B cell (primary cell): ENCODE data around the gene OSM. TPM values are rescaled to one million over a fixed set of nuclear protein-coding genes. Genes with fewer than 3 reads are reported as not detected.

ENCODE experiments used
- ATAC-seq: fragments of 200-7000 bp; cut with Tn5 transposase; one replicate; pipeline ENCODE4 v1.10.0; 2021; ENCODE audit warnings: low read depth, mild to moderate bottlenecking, moderate number of reproducible peaks, moderate library complexity
- CTCF ChIA-PET: fragments of 350-600 bp; sonication (Branson Sonifier 250); formaldehyde crosslinking; loops from one replicate; lab custom pipeline; 2021; ENCODE audit warnings: antibody characterized with exemption, inconsistent platforms; lab: Charles Lee
- POLR2A ChIA-PET: fragments of 350-600 bp; sonication (Branson Sonifier 250); formaldehyde crosslinking; loops from one replicate; lab custom pipeline; 2021; ENCODE audit warnings: antibody characterized with exemption; lab: Charles Lee
- DNase-seq: peaks from one replicate; pipeline ENCODE4 v3.0.0; 2013
- H2AFZ ChIP-seq: 2 replicates; pipeline ENCODE4 v1.6.1; 2012; ENCODE audit warnings: mild to moderate bottlenecking, low read depth, low read length; ENCODE audit not compliant: insufficient read depth, poor library complexity, severe bottlenecking
- H3K27ac ChIP-seq, 2 donors: 1 replicate in 1 of 2; 2 replicates in 1 of 2; pipeline ENCODE4 v1.5.1; 2012 to 2013; ENCODE audit warnings: low read length in 2 of 2, mild to moderate bottlenecking in 2 of 2, moderate library complexity in 1 of 2
- H3K27me3 ChIP-seq, 4 experiments: fragments of 200-600 bp in 1 of 4; sonication (generic) in 1 of 4; replicated peaks in 1 of 4; 1 replicate in 2 of 4; 2 replicates in 2 of 4; pipeline versions ENCODE4 v1.6.1 to v1.7.0; 2013 to 2016; ENCODE audit warnings: low read length in 3 of 4, mild to moderate bottlenecking in 2 of 4, mixed read lengths in 1 of 4, moderate library complexity in 1 of 4; ENCODE audit not compliant: insufficient read depth in 4 of 4, control insufficient read depth in 3 of 4; ENCODE audit errors: control extremely low read depth in 1 of 4
- H3K36me3 ChIP-seq, 2 experiments: replicated peaks in 1 of 2; 1 replicate in 1 of 2; 2 replicates in 1 of 2; pipeline versions ENCODE4 v1.6.1 to v1.7.1; 2013; ENCODE audit warnings: low read length in 1 of 2; ENCODE audit not compliant: insufficient read depth in 2 of 2, control insufficient read depth in 1 of 2; ENCODE audit errors: control extremely low read depth in 1 of 2, extremely low read depth in 1 of 2
- H3K4me1 ChIP-seq, 2 donors: fragments of 200-600 bp in 1 of 2; sonication (generic) in 1 of 2; 1 replicate in 1 of 2; 2 replicates in 1 of 2; pipeline versions ENCODE4 v1.5.1 to v1.6.1; 2013 to 2017; ENCODE audit warnings: low read length in 2 of 2; ENCODE audit not compliant: control insufficient read depth in 2 of 2, insufficient read depth in 2 of 2
- H3K4me2 ChIP-seq: replicated peaks from 2 replicates; pipeline ENCODE3; 2012; ENCODE audit warnings: mild to moderate bottlenecking, low read depth, low read length; ENCODE audit not compliant: poor library complexity, severe bottlenecking
- H3K4me3 ChIP-seq, 5 experiments: fragments of 200-600 bp in 1 of 5; sonication (generic) in 1 of 5; 1 replicate in 3 of 5; 2 replicates in 2 of 5; pipeline versions ENCODE4 v1.5.1 to v1.7.0; 2011 to 2016; ENCODE audit warnings: low read length in 4 of 5, mild to moderate bottlenecking in 4 of 5, low read depth in 2 of 5, control low read depth in 1 of 5, moderate library complexity in 1 of 5; ENCODE audit not compliant: insufficient read depth in 1 of 5; ENCODE audit errors: control extremely low read depth in 1 of 5, extremely low read depth in 1 of 5
- H3K79me2 ChIP-seq: fragments of 200-600 bp; sonication (generic); one replicate; pipeline ENCODE4 v1.6.0; 2016; ENCODE audit warnings: low read length; ENCODE audit not compliant: control insufficient read depth, insufficient read depth
- H3K9ac ChIP-seq: fragments of 200-600 bp; sonication (generic); 2 replicates; pipeline ENCODE4 v1.6.1; 2017; ENCODE audit warnings: mild to moderate bottlenecking, low read length, moderate library complexity
- H3K9me3 ChIP-seq, 3 donors: one replicate each; pipeline versions ENCODE4 v1.6.1 to v1.7.1; 2013; ENCODE audit warnings: low read length in 2 of 3; ENCODE audit not compliant: control insufficient read depth in 2 of 3, insufficient read depth in 1 of 3; ENCODE audit errors: control extremely low read depth in 1 of 3
- H4K20me1 ChIP-seq: 2 replicates; pipeline ENCODE4 v1.6.0; 2012; ENCODE audit warnings: mild to moderate bottlenecking, low read length; ENCODE audit not compliant: insufficient read depth, control insufficient read depth, poor library complexity, severe bottlenecking
- H3K27ac Mint-ChIP-seq: one replicate; pipeline ENCODE4 v1.8.0; 2021; ENCODE audit warnings: mixed read lengths
- H3K27me3 Mint-ChIP-seq: one replicate; pipeline ENCODE4 v1.8.0; 2021; ENCODE audit warnings: mixed read lengths
- H3K4me1 Mint-ChIP-seq: one replicate; pipeline ENCODE4 v1.8.0; 2021; ENCODE audit warnings: mixed read lengths
- H3K4me3 Mint-ChIP-seq: one replicate; pipeline ENCODE4 v1.8.0; 2021; ENCODE audit warnings: mixed read lengths
- H3K9me3 Mint-ChIP-seq: one replicate; pipeline ENCODE4 v1.8.0; 2022; ENCODE audit warnings: mixed read lengths; ENCODE audit not compliant: insufficient read depth
- EZH2 ChIP-seq: IDR thresholded peaks from 2 replicates; pipeline ENCODE4 v1.6.1; 2012; ENCODE audit warnings: borderline replicate concordance, low read depth, mild to moderate bottlenecking, moderate library complexity, low read length; ENCODE audit not compliant: insufficient read depth, poor library complexity, severe bottlenecking
- WGBS: methylation state at CpG from one replicate; pipeline ENCODE4 v1.1.5; 2013; ENCODE audit warnings: missing lambda C conversion rate; ENCODE audit not compliant: insufficient coverage; 5-methylcytosine and 5-hydroxymethylcytosine counted together
- intact Hi-C: fragments of 100-400 bp; cut with micrococcal nuclease; formaldehyde crosslinking; loops from one replicate; pipeline ENCODE4 v1.10.0; 2022
- polyA plus RNA-seq: library from polyadenylated mRNA; depleted of rRNA; stranded (reverse); fragments of >200 nt; gene quantifications from 2 replicates; pipeline ENCODE4 v1.2.3, GENCODE V29; 2012
- total RNA-seq, 2 donors: library from RNA; stranded (reverse); fragments of 120-200 nt in 1 of 2; gene quantifications; 1 replicate in 1 of 2; 2 replicates in 1 of 2; pipeline versions ENCODE4 v1.2.3 to v1.2.4, GENCODE V29; 2013 to 2022
- TF ChIP-seq, protein P1 (sequence below): fragments of 200-600 bp; IDR thresholded peaks from one replicate; pipeline ENCODE4 v1.8.0; 2022; ENCODE audit warnings: antibody characterized with exemption, mild to moderate bottlenecking

Gene OSM
- total and polyA plus RNA-seq, 2 donors (not counting 1 experiment from before 2014, with no cell fraction given) = 1.8 to 12.5 TPM

DNA sequence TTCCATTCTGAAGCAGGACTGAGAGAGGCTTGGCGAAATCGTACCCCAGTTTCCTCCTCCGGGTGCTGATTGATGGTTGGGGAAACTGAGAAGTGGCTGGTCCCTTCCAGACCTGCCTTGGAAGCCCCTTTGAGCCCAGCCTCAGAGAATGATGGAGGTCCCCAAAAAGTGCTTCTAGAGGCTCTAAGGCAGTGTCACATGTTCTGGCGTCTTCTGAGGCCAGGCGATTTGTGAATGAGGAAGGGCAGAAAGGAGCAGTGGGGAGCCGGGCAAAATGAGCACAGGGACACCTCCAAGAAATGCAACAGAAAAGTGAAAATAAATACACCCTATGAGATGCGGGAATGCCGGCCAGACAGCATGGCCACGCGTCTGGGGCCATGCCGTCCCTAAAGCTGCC is 19.1 kb downstream of the OSM start:
- CTCF ChIA-PET = interaction anchor here (1.3 kb wide), 1 partner anchor 16 kb away, joined by 4 read pairs; no protein-coding TSS in a partner anchor
- Histone ChIP-seq H3K79me2 (no peaks in the 10 kb centered on the region), H3K4me2 (no peak overlapping the region), H3K9me3 (peaks cover 0 to 4% (median 0%) of the 10 kb centered on the region in 3 donors), H3K4me1 (peaks cover 14 to 20% of the 10 kb centered on the region in 2 donors), H3K36me3 (no peaks in the 10 kb centered on the region), H3K27me3 (peaks cover 0 to 39% (median 19%) of the 10 kb centered on the region in 4 experiments), H3K4me3 (no peak overlapping the region), H3K9ac (no peak overlapping the region), H4K20me1 (no peaks in the 10 kb centered on the region), H2AFZ (no peak overlapping the region), H3K27ac (no peak overlapping the region)
- TF ChIP-seq EZH2 = no peak
- TF ChIP-seq, protein P1, sequence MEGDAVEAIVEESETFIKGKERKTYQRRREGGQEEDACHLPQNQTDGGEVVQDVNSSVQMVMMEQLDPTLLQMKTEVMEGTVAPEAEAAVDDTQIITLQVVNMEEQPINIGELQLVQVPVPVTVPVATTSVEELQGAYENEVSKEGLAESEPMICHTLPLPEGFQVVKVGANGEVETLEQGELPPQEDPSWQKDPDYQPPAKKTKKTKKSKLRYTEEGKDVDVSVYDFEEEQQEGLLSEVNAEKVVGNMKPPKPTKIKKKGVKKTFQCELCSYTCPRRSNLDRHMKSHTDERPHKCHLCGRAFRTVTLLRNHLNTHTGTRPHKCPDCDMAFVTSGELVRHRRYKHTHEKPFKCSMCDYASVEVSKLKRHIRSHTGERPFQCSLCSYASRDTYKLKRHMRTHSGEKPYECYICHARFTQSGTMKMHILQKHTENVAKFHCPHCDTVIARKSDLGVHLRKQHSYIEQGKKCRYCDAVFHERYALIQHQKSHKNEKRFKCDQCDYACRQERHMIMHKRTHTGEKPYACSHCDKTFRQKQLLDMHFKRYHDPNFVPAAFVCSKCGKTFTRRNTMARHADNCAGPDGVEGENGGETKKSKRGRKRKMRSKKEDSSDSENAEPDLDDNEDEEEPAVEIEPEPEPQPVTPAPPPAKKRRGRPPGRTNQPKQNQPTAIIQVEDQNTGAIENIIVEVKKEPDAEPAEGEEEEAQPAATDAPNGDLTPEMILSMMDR = no peak
- DNase-seq = no peak
- POLR2A ChIA-PET = no interaction called here
- ATAC-seq = no peak
- Mint-ChIP-seq H3K9me3 (no peaks in the 10 kb centered on the region), H3K27me3 (peaks cover 48% of the 10 kb centered on the region), H3K27ac (no peak overlapping the region), H3K4me3 (no peak overlapping the region), H3K4me1 (peaks cover 13% of the 10 kb centered on the region)
- 66% methylated on average over 10 of the region's 11 CpGs for WGBS
- intact Hi-C loops = no loop called here

DNA sequence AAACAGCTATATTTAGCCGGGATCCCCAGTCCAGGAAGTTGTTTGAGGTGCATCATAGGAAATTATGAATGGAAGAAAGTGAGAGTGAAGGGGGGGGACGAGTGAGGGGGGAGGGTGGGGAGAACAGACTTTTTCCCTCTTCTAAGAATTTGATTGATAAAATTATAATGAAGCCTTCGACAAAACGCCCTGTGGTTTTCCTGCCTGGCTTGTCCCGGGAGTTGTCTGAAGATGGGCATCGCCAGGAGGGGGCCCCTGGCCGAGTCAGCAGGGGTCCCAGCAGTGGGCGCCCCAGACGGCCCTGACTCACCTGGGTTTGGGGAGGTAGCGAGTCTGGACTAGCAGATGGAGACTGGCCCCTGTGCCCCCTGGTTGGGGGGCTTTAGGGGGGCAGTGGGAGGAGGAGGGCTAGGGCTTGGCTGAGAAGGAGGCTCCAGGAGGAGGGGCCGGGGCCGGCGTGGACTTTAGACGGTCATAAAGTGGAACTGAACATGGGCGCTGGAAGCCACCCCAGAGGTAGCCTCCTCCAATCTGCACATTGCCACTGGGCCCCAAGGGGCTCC is 19.8 kb downstream of the OSM start:
- Histone ChIP-seq H3K9me3 (peaks cover 0 to 4% (median 0%) of the 10 kb centered on the region in 3 donors), H2AFZ (peak overlapping the region; percentile 84), H3K79me2 (no peaks in the 10 kb centered on the region), H4K20me1 (no peaks in the 10 kb centered on the region), H3K4me3 (peak overlapping the region in 2 of 5 experiments; percentile 35 to 62), H3K4me2 (peak overlapping the region; percentile 88), H3K27ac (no peak overlapping the region), H3K27me3 (peaks cover 0 to 39% (median 19%) of the 10 kb centered on the region in 4 experiments), H3K4me1 (peaks cover 14 to 20% of the 10 kb centered on the region in 2 donors), H3K36me3 (no peaks in the 10 kb centered on the region), H3K9ac (peak overlapping the region; percentile 41)
- intact Hi-C loops = no loop called here
- POLR2A ChIA-PET = no interaction called here
- Mint-ChIP-seq H3K4me1 (peaks cover 13% of the 10 kb centered on the region), H3K4me3 (peak overlapping the region; percentile 6), H3K27me3 (peaks cover 48% of the 10 kb centered on the region), H3K9me3 (no peaks in the 10 kb centered on the region), H3K27ac (no peak overlapping the region)
- no peak for DNase-seq
- ATAC-seq = no peak
- TF ChIP-seq, protein P1 = no peak
- TF ChIP-seq EZH2 = no peak
- CTCF ChIA-PET = no interaction called here
- WGBS = 6% methylated on average over 13 of the region's 15 CpGs
